ENCODE measurements around the gene MED12L.

The MED12L gene

GRCh38 chr3:151154566-151154965 is 69.1 kb downstream of the MED12L start:
- no CpG with 5 or more reads among the region's 6 CpGs for WGBS (ENCODE audit: extremely low coverage, insufficient coverage, low lambda C conversion rate)
- no peak for DNase-seq
- Histone ChIP-seq H3K18ac (ENCODE audit: low read length) (no peak overlapping the region), H3K56ac (ENCODE audit: low read length) (no peak overlapping the region), H2BK15ac (replicated peaks; ENCODE audit: low read depth) (no peak overlapping the region), H4K5ac (ENCODE audit: low read length) (no peak overlapping the region), H2BK120ac (ENCODE audit: low read depth, low read length) (no peak overlapping the region), H3K4me3 (ENCODE audit: low read length) (no peak overlapping the region), H3K79me2 (ENCODE audit: control insufficient read depth, insufficient read depth, low read length) (no peaks in the 10 kb centered on the region), H3K4me1 (ENCODE audit: control insufficient read depth, low read depth, low read length) (no peaks in the 10 kb centered on the region), H3K36me3 (ENCODE audit: control insufficient read depth, insufficient read depth, low read length) (no peaks in the 10 kb centered on the region), H3K79me1 (ENCODE audit: low read length) (no peaks in the 10 kb centered on the region), H2AK5ac (ENCODE audit: low read length) (no peak overlapping the region), H3K27ac (ENCODE audit: low read depth, low read length) (no peak overlapping the region), H3K27me3 (ENCODE audit: insufficient read depth, low read length, poor library complexity) (no peaks in the 10 kb centered on the region), H4K8ac (ENCODE audit: low read depth, low read length) (no peak overlapping the region), H3K4me2 (ENCODE audit: low read length) (no peak overlapping the region), H2BK5ac (ENCODE audit: low read length) (no peak overlapping the region), H3K9ac (ENCODE audit: low read length) (no peak overlapping the region), H3K23ac (ENCODE audit: low read length) (no peak overlapping the region), H3K4ac (ENCODE audit: low read depth, low read length) (no peak overlapping the region)

GRCh38 chr3:151155409-151156128 is 70.1 kb downstream of the MED12L start:
- Histone ChIP-seq H3K36me3 (ENCODE audit: control insufficient read depth, insufficient read depth, low read length) (no peaks in the 10 kb centered on the region), H2AK5ac (ENCODE audit: low read length) (no peak overlapping the region), H3K79me2 (ENCODE audit: control insufficient read depth, insufficient read depth, low read length) (no peaks in the 10 kb centered on the region), H3K27me3 (ENCODE audit: insufficient read depth, low read length, poor library complexity) (no peaks in the 10 kb centered on the region), H2BK120ac (ENCODE audit: low read depth, low read length) (no peak overlapping the region), H3K23ac (ENCODE audit: low read length) (no peak overlapping the region), H4K5ac (ENCODE audit: low read length) (no peak overlapping the region), H3K56ac (ENCODE audit: low read length) (peak overlapping the region; percentile 17), H3K4ac (ENCODE audit: low read depth, low read length) (no peak overlapping the region), H3K4me3 (ENCODE audit: low read length) (no peak overlapping the region), H2BK15ac (replicated peaks; ENCODE audit: low read depth) (no peak overlapping the region), H3K27ac (ENCODE audit: low read depth, low read length) (peak overlapping the region; percentile 64), H3K4me2 (ENCODE audit: low read length) (no peak overlapping the region), H4K8ac (ENCODE audit: low read depth, low read length) (no peak overlapping the region), H2BK5ac (ENCODE audit: low read length) (no peak overlapping the region), H3K18ac (ENCODE audit: low read length) (no peak overlapping the region), H3K9ac (ENCODE audit: low read length) (no peak overlapping the region), H3K79me1 (ENCODE audit: low read length) (no peaks in the 10 kb centered on the region), H3K4me1 (ENCODE audit: control insufficient read depth, low read depth, low read length) (no peaks in the 10 kb centered on the region)
- WGBS (ENCODE audit: extremely low coverage, insufficient coverage, low lambda C conversion rate), result no CpG with 5 or more reads among the region's 8 CpGs
- peak; percentile 70 for DNase-seq

- Histone ChIP-seq H3K4me2 (ENCODE audit: low read length) (no peak overlapping the region), H3K18ac (ENCODE audit: low read length) (no peak overlapping the region), H2AK5ac (ENCODE audit: low read length) (no peak overlapping the region), H2BK5ac (ENCODE audit: low read length) (no peak overlapping the region), H2BK15ac (replicated peaks; ENCODE audit: low read depth) (no peak overlapping the region), H3K79me1 (ENCODE audit: low read length) (no peaks in the 10 kb centered on the region), H3K27me3 (ENCODE audit: insufficient read depth, low read length, poor library complexity) (no peaks in the 10 kb centered on the region), H3K36me3 (ENCODE audit: control insufficient read depth, insufficient read depth, low read length) (no peaks in the 10 kb centered on the region), H3K27ac (ENCODE audit: low read depth, low read length) (no peak overlapping the region), H3K79me2 (ENCODE audit: control insufficient read depth, insufficient read depth, low read length) (no peaks in the 10 kb centered on the region), H3K4ac (ENCODE audit: low read depth, low read length) (no peak overlapping the region), H3K56ac (ENCODE audit: low read length) (no peak overlapping the region), H3K4me1 (ENCODE audit: control insufficient read depth, low read depth, low read length) (no peaks in the 10 kb centered on the region), H4K5ac (ENCODE audit: low read length) (no peak overlapping the region), H2BK120ac (ENCODE audit: low read depth, low read length) (no peak overlapping the region), H3K4me3 (ENCODE audit: low read length) (no peak overlapping the region), H4K8ac (ENCODE audit: low read depth, low read length) (no peak overlapping the region), H3K9ac (ENCODE audit: low read length) (no peak overlapping the region), H3K23ac (ENCODE audit: low read length) (no peak overlapping the region)
- 100% methylated on average over 1 of the region's 3 CpGs for WGBS (ENCODE audit: extremely low coverage, insufficient coverage, low lambda C conversion rate)
- DNase-seq, result peak; percentile 91
These were observed 71.3 kb downstream of the MED12L start for GRCh38 chr3:151156618-151157216.

GRCh38 chr3:151159806-151160205 is 74.3 kb downstream of the MED12L start:
- no peak overlapping the region for H2BK120ac ChIP-seq (ENCODE audit: low read depth, low read length)
- no peaks in the 10 kb centered on the region for H3K79me1 ChIP-seq (ENCODE audit: low read length)
- H4K5ac ChIP-seq (ENCODE audit: low read length), result no peak overlapping the region
- H3K18ac ChIP-seq (ENCODE audit: low read length), result no peak overlapping the region
- H2BK15ac ChIP-seq (replicated peaks; ENCODE audit: low read depth), result no peak overlapping the region
- no peak overlapping the region for H2AK5ac ChIP-seq (ENCODE audit: low read length)
- DNase-seq, result no peak
- no peaks in the 10 kb centered on the region for H3K4me1 ChIP-seq (ENCODE audit: control insufficient read depth, low read depth, low read length)
- no peak overlapping the region for H2BK5ac ChIP-seq (ENCODE audit: low read length)
- no peak overlapping the region for H3K4me3 ChIP-seq (ENCODE audit: low read length)
- no peaks in the 10 kb centered on the region for H3K79me2 ChIP-seq (ENCODE audit: control insufficient read depth, insufficient read depth, low read length)
- no peaks in the 10 kb centered on the region for H3K27me3 ChIP-seq (ENCODE audit: insufficient read depth, low read length, poor library complexity)
- no peaks in the 10 kb centered on the region for H3K36me3 ChIP-seq (ENCODE audit: control insufficient read depth, insufficient read depth, low read length)
- no peak overlapping the region for H3K23ac ChIP-seq (ENCODE audit: low read length)
- no peak overlapping the region for H3K9ac ChIP-seq (ENCODE audit: low read length)
- no peak overlapping the region for H3K27ac ChIP-seq (ENCODE audit: low read depth, low read length)
- no peak overlapping the region for H3K4ac ChIP-seq (ENCODE audit: low read depth, low read length)
- no peak overlapping the region for H3K4me2 ChIP-seq (ENCODE audit: low read length)
- WGBS (ENCODE audit: extremely low coverage, insufficient coverage, low lambda C conversion rate), result no CpG with 5 or more reads among the region's 10 CpGs
- H4K8ac ChIP-seq (ENCODE audit: low read depth, low read length), result no peak overlapping the region
- no peak overlapping the region for H3K56ac ChIP-seq (ENCODE audit: low read length)

- Histone ChIP-seq H3K18ac (ENCODE audit: low read length) (no peak overlapping the region), H3K79me1 (ENCODE audit: low read length) (no peaks in the 10 kb centered on the region), H3K4me1 (ENCODE audit: control insufficient read depth, low read depth, low read length) (no peaks in the 10 kb centered on the region), H3K27me3 (ENCODE audit: insufficient read depth, low read length, poor library complexity) (no peaks in the 10 kb centered on the region), H3K4me3 (ENCODE audit: low read length) (no peak overlapping the region), H3K9ac (ENCODE audit: low read length) (no peak overlapping the region), H2BK5ac (ENCODE audit: low read length) (no peak overlapping the region), H2BK15ac (replicated peaks; ENCODE audit: low read depth) (no peak overlapping the region), H3K4me2 (ENCODE audit: low read length) (no peak overlapping the region), H3K4ac (ENCODE audit: low read depth, low read length) (no peak overlapping the region), H2AK5ac (ENCODE audit: low read length) (no peak overlapping the region), H3K79me2 (ENCODE audit: control insufficient read depth, insufficient read depth, low read length) (no peaks in the 10 kb centered on the region), H3K23ac (ENCODE audit: low read length) (no peak overlapping the region), H3K36me3 (ENCODE audit: control insufficient read depth, insufficient read depth, low read length) (no peaks in the 10 kb centered on the region), H2BK120ac (ENCODE audit: low read depth, low read length) (no peak overlapping the region), H3K56ac (ENCODE audit: low read length) (no peak overlapping the region), H4K5ac (ENCODE audit: low read length) (no peak overlapping the region), H3K27ac (ENCODE audit: low read depth, low read length) (no peak overlapping the region), H4K8ac (ENCODE audit: low read depth, low read length) (no peak overlapping the region)
- DNase-seq, result no peak
- no CpG with 5 or more reads among the region's 7 CpGs for WGBS (ENCODE audit: extremely low coverage, insufficient coverage, low lambda C conversion rate)
These were observed 79.8 kb downstream of the MED12L start for GRCh38 chr3:151165226-151165625.

- Histone ChIP-seq H3K79me2 (ENCODE audit: control insufficient read depth, insufficient read depth, low read length) (no peaks in the 10 kb centered on the region), H3K4me2 (ENCODE audit: low read length) (no peak overlapping the region), H2BK15ac (replicated peaks; ENCODE audit: low read depth) (no peak overlapping the region), H3K79me1 (ENCODE audit: low read length) (no peaks in the 10 kb centered on the region), H3K23ac (ENCODE audit: low read length) (no peak overlapping the region), H3K4me1 (ENCODE audit: control insufficient read depth, low read depth, low read length) (no peaks in the 10 kb centered on the region), H3K4me3 (ENCODE audit: low read length) (no peak overlapping the region), H3K27me3 (ENCODE audit: insufficient read depth, low read length, poor library complexity) (no peaks in the 10 kb centered on the region), H3K9ac (ENCODE audit: low read length) (no peak overlapping the region), H3K27ac (ENCODE audit: low read depth, low read length) (no peak overlapping the region), H3K36me3 (ENCODE audit: control insufficient read depth, insufficient read depth, low read length) (no peaks in the 10 kb centered on the region), H3K4ac (ENCODE audit: low read depth, low read length) (no peak overlapping the region), H4K8ac (ENCODE audit: low read depth, low read length) (no peak overlapping the region), H4K5ac (ENCODE audit: low read length) (no peak overlapping the region), H3K56ac (ENCODE audit: low read length) (no peak overlapping the region), H2BK5ac (ENCODE audit: low read length) (no peak overlapping the region), H2AK5ac (ENCODE audit: low read length) (no peak overlapping the region), H3K18ac (ENCODE audit: low read length) (no peak overlapping the region), H2BK120ac (ENCODE audit: low read depth, low read length) (no peak overlapping the region)
- no peak for DNase-seq
- WGBS (ENCODE audit: extremely low coverage, insufficient coverage, low lambda C conversion rate), result 100% methylated on average over 1 of the region's 3 CpGs
These were observed 80.7 kb downstream of the MED12L start for GRCh38 chr3:151166161-151166560.
